Activated T-cell treated with anti-CD3 and anti-CD28 coated beads for 1 hour (primary cell): ENCODE data around the gene GATA3.

Experiments
- DNase-seq: peaks from one replicate; pipeline ENCODE4 v3.0.0-alpha.2; 2020; ENCODE audit warnings: low read depth

Gene GATA3

DNA sequence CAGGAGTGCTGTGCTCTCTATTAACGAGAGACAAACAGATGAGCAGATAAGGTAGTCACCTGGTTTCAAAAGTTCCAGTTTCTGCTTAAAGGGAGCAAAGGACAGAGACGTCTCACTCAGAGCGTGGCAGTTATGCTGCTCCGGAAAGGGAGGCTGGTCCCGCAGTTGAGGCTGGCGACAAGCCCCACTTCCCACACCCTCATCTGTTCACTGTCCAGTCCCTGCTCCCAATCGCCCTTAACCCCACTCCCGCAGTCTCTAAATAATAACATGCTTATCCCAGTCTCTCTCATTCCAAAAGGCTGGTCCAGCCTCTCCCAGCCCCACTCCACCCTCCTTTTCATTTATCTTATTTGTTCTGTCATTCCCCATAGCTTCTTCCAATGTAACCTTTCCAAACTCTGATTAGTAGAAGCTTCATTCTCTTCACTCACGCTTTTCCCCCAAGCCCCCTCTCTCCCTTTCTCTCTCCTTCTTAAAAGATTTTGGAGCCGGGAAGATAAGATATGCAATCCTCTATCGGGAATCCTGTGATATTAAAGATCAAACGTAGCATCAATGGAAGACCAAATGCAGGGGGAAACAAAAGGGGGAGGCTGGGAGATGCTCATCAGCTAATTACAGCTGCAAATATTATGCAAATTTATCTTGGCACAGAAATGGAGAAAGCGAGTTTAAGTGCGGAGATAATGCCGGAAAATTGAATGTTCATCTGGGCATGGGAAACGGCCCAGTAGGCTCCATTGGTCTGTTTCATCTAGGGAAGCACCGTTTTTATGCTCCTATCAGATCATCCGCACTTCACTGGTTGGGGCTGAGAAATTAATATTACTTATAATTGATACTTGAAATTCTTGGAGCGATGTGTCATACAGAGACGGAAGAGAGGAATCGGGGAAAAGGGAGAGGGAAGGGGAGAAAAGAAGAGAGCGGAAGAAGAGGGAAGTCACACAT is 16.3 kb upstream of the GATA3 start:
- DNase-seq = no peak

DNA sequence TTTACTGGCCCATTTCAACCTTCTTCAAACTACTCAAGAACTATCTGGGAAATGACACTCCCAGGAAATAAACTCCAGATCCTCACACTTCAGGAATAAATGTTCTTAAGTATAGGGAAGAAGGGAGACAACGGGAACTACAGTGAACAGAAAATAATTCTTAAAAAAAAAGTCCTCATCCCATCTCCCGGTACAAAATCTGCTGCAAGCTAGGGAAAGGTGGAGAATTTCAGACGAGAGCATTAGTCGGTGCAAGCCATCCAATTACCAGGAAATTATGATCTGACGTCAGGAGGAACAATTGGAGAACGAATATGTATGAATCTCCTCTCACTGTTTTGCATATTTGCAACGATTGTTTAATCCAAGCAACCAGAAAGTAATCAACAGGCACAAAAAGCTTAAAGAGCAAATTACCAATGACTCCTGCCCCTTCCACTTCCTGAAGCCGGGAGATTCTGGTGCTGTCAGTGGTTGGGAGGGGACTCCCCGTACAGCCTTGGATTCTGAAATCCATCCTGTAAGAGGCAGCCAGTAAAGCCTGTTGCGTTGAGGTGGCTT is 15.1 kb upstream of the GATA3 start:
- no peak for DNase-seq

DNA sequence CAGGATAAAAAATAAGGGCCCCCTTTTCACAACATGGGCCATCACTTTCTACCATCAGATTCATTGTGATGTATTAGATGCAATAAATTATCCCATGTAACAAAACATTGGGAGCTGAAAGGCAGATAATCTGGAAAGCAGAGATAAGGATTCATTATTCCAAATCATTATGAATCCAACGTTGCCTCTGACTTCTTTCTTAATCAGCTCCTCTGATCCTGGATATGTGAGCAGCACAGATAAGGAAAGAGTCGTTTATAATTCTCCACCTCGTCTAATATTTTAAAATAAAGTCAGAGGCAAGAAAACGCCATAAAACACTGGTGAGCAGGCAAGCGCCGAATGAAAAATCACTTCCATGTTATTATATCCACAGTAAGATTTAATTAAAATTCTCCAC is 13.8 kb upstream of the GATA3 start:
- DNase-seq = no peak

- no peak for DNase-seq
Measured at GRCh38 chr10:8041284-8041991, 13.1 kb upstream of the GATA3 start.

GRCh38 chr10:8041992-8042720 is 12.3 kb upstream of the GATA3 start:
- no peak for DNase-seq

DNA sequence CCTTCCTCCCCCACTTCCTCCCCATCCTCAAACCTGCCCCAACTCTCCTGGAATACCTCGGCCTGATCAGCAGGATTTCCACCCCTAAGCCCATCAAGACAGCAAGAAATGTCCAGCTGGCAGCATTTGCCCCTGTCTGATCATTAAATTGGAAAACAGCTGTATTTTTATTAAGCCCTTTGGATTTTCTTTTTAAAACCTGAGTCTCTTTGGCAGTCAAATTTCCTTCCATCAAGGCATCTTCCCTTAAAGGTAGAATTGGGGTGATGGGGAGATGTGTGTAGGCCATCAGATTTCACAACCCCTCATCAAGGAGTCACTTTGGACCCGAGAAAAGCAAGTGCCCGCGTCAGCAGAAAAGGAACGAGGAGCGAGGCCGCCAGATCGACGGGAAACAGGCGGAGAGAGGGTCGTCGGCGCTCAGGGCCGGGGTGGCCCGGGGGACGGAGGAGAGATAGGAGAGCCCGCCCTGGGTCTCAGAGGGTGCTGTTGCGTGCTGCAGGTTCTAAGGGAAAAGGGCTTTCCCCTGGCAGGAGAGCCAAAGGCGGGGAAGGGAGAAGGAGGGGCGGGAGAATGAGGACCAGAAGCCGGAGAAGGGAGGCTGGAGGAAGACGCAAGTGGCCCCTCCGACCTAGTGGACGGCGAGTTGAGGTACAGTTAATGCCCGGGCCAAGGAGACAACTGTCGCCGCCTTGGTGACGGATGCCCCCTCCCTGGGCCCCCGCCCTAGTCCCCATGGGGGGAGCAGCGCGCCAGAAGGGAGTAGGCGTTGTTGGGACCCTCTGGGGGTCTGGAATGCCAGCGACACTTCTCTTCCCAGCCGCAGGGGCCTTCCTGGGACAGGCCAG is 11.5 kb upstream of the GATA3 start:
- no peak for DNase-seq

GRCh38 chr10:8043569-8044306 is 10.8 kb upstream of the GATA3 start:
- no peak for DNase-seq

- DNase-seq = no peak
Measured at GRCh38 chr10:8044331-8044907, 10.1 kb upstream of the GATA3 start.

- DNase-seq = no peak
Measured at GRCh38 chr10:8044908-8045725, 9.4 kb upstream of the GATA3 start.

GRCh38 chr10:8045726-8046494 is 8.6 kb upstream of the GATA3 start:
- no peak for DNase-seq

- DNase-seq = no peak
Measured at GRCh38 chr10:8047452-8048280, 6.8 kb upstream of the GATA3 start.

DNA sequence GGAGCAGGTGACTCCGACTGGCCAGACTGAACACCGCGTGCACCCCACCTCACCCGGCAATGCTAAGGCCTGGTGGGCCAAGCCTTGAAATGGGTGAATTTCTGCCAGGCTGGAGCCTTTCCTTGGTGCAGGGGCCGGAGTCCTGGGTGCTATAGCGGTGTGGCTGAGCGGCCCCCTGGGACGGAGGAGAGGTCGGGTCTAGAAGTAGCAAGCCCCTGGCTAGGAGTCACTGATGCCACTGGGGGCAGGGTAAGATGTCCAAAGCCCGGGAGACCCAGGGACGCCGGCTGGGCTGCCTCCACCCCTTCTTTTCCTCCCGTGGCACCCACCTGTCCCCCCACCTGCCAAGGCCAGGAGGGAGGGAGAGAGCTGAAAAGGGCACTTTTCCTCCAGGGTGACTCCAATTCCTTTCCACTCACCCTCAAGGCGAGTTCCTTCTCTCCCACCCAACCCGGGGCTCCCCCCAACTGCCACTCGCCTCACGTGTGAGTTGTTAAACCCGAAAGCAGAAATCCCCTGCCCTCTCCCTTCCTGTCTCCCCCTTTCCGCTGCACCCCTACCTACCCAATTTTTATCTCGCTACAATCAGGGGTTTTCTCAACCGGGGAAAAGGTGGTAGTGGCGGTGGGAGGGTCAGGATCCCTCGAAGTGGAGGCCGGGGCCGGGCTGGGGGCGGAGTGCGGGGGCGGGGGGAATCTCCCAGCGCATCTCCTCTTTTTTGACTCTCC is 6.0 kb upstream of the GATA3 start:
- no peak for DNase-seq

- DNase-seq = no peak
Measured at GRCh38 chr10:8049045-8049864, 5.2 kb upstream of the GATA3 start.

- no peak for DNase-seq
Measured at GRCh38 chr10:8049865-8050555, 4.5 kb upstream of the GATA3 start.

- DNase-seq = no peak
Measured at GRCh38 chr10:8050556-8051108, 3.9 kb upstream of the GATA3 start.
